Stimulated activated CD8-positive, alpha-beta memory T cell treated with anti-CD3 and anti-CD28 coated beads, Interleukin-12 subunit alpha, Interleukin-12 subunit beta, amount 100 ng/mL, for 24 hours (primary cell): ENCODE measurements around the gene PHKG2.
A peak's percentile ranks its signal among the peaks of the same experiment; 100 is the strongest.

ENCODE experiments used
- DNase-seq: peaks from one replicate; pipeline ENCODE4 v3.0.0-alpha.2; 2020; ENCODE audit errors: extremely low read depth

Gene PHKG2

DNA sequence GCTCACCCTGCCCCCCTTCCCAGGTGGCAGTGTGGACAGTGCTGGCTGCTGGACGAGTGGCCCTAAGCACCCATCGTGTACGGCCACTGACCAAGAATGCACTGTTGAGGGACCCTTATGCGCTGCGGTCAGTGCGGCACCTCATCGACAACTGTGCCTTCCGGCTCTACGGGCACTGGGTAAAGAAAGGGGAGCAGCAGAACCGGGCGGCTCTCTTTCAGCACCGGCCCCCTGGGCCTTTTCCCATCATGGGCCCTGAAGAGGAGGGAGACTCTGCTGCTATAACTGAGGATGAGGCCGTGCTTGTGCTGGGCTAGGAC lies 8.5 kb downstream of the PHKG2 start:
- DNase-seq = no peak

- DNase-seq = no peak
These were observed 9.1 kb downstream of the PHKG2 start for GRCh38 chr16:30757316-30757715.

DNA sequence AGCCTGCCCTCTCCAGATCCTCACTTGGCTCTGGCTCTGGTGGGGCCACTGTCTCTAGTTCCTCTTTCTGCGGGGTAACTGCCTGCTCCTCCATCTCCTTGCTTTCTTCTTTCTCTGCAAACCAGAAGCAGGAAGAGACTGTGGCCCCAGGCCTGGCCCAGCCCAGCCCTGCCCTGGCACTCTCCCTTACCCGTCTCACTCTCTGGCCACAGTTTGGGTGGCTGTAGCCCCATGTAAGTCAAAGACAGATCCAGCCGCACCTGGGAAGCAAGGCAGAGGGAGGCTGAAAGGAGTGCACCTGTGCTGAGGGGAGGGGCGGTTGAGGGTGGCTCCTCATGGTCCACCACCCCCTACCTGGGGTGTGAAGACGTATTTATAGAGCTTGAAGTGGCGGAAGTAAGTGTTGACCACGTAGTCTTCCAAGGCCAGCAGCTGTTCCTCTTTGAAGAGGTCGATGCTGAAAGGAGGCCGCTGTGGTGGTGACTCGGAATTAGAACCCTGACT lies 10.8 kb downstream of the PHKG2 start:
- no peak for DNase-seq

DNA sequence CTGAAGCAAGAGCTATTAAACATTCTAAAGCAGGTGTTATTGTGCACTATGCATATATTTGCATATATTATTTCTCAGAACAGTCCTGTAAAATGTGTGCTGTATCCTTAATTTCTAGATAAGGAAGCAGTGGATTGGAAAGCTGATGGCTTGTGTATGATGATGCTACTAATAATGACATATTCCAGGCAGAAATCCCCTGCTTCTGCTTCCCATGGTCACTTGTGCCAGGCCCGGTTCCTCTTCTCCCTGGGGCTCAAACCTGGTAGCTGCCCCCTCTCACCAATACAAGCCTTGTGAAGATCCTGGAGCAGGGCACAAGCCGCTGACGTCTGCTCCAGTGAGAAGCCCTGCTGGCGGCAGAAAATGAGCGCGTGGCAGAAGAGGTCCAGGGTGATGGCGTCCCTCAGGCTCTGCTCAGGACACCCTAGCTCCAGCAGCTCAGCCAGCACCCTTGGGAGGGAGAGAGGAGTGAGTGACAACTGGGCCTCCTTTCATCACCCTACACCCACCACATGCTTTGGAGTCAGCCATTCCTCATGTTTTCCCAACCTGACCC lies 11.9 kb downstream of the PHKG2 start:
- DNase-seq = no peak

GRCh38 chr16:30760577-30761426 lies 12.6 kb downstream of the PHKG2 start:
- DNase-seq = no peak

DNA sequence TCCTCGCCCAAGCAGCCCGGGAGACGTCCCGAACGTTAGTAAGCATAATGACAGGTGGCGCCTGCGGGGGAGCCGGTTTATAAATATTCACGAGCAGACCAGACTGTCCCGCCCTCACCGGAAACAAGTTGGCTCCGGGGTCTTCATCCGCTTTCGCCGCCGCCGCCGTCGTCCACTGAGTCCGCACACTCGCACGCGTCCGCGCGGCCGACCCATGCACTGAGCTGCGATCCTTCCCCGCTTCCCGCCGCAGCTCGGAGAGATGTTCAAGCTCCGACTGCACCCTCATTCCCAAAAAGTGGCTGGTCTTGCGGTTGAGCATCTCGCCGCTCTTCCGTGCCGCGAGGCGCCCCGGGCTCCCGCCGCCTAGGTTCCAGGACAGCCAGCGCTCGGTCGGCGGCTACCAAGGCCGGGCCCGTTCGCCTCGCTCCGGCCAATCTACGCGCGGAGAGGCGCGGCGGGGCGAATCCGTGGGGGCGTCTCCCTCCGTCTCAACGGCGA lies 13.3 kb downstream of the PHKG2 start:
- DNase-seq = no peak

GRCh38 chr16:30761928-30762902 lies 14.0 kb downstream of the PHKG2 start, which contains the start of the genes CFAP119 and RNF40:
Gene CFAP119 (minus strand): TSS chr16:30762062. CDS start chr16:30761748, 314 bp downstream.
Gene RNF40 (plus strand): TSS chr16:30762322. CDS start chr16:30762546, 224 bp downstream.
- peak; percentile 78 for DNase-seq

GRCh38 chr16:30762991-30763725 lies 14.9 kb downstream of the PHKG2 start:
- DNase-seq = no peak

DNA sequence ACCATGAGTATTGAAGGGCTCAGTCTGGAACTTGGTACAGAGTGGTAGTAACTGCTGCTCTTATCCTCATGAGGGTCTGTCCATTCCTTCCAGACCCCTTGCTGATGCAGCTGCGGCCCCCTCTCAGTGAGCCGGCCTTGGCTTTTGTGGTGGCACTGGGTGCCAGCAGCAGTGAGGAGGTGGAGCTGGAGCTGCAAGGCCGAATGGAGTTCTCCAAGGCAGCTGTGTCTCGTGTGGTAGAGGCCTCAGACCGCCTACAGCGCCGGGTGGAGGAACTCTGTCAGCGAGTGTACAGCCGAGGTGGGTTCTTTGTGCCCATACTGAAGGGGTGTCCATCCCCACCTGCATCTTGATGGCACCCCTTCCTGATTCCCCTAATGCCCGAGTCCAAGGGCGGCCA lies 15.9 kb downstream of the PHKG2 start:
- DNase-seq = no peak

DNA sequence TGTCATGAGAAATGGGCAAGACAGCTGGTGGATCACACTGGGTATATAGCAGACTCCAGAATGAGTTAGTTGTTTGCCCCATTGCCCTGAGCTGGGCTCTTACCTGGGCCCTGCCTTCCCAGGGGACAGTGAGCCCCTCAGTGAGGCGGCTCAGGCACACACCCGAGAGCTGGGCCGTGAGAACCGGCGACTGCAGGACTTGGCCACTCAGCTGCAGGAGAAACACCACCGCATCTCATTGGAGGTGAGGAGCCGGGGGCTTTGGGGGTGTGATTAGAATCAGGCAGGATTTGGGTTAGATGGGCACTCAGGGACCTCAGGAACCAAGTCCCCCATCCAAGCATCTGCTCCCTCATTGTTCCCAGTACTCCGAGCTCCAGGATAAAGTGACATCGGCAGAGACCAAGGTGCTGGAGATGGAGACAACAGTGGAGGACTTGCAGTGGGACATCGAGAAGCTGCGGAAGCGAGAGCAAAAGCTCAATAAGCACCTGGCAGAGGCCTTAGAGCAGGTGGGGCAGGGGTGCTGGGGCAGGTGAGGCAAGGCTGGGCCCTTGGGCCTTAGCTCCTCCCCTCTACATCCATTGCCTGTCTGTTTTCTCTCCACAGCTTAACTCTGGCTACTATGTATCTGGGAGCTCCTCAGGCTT lies 16.7 kb downstream of the PHKG2 start:
- DNase-seq = no peak

- DNase-seq = no peak
These were observed 18.1 kb downstream of the PHKG2 start for GRCh38 chr16:30766206-30766932.

GRCh38 chr16:30766933-30767284 lies 18.7 kb downstream of the PHKG2 start:
- DNase-seq = no peak

GRCh38 chr16:30767767-30768465 lies 19.7 kb downstream of the PHKG2 start:
- DNase-seq = no peak

DNA sequence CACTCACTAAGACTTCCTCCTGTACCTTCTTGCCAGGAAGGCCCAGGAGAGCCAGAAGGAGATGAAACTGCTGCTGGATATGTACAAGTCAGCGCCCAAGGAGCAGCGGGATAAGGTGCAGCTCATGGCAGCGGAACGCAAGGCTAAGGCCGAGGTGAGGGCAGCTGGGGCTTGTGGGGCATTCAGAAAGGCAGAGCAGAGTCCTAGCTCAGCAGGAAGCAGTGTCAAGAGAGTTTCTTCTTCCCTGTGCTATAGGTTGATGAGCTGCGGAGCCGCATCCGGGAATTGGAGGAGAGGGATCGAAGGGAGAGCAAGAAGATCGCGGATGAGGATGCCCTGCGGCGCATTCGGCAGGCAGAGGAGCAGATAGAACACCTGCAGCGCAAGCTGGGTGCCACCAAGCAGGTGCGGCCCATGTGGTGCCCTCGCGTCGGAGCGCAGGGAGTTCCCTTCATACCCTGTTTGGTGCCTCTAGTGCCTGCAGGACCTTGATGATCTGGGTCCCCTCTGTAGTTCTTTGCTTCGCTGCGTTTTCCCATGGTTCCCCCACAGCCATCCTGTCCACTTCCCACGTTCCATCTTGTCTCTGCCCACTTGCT lies 20.5 kb downstream of the PHKG2 start:
- DNase-seq = no peak

DNA sequence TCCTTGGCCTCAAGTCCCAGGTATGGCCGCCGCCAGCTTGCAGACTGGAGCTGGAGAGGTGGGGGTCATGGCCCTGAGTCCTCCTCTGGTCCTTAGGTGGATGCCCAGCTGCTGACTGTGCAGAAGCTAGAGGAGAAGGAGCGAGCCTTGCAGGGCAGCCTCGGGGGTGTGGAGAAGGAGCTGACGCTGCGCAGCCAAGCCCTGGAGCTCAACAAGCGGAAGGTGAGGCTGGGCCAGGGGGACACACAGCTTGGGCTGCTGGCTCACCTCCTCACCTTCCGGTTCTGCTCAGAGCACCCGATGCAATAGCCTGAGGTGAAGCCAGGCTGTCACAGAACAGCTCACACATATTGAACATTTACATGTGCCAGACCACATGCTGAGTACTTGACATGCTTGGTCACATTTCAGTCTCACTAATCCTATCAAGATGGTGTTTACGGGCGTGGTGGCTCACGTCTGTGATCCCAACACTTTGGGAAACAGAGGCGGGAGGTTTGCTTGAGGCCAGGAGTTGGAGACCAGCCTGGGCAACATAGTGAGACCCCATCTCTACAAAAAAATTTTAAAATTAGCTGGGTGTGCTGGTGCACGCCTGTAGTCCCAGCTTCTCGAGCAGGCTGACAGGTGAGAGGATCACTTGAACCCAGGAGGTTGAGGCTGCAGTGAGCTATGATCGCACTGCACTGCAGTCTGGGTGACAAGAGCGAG lies 21.3 kb downstream of the PHKG2 start:
- DNase-seq = no peak

GRCh38 chr16:30771726-30772125 lies 23.5 kb downstream of the PHKG2 start:
- DNase-seq = no peak

DNA sequence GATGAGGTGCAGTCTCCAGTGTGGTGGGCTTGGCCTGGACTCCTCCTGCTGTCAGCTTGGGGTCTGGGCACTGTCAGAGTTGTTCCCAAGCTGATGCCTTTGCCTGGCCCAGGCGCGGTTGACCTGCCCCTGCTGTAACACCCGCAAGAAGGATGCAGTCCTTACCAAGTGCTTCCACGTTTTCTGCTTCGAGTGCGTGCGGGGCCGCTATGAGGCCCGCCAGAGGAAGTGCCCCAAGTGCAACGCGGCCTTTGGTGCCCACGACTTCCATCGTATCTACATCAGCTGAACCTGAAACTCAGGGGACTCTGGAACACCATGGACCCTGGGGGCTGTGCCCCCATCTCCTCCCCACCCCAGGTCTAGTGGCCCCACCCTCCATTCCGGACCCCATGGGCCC lies 25.6 kb downstream of the PHKG2 start:
- DNase-seq = no peak

DNA sequence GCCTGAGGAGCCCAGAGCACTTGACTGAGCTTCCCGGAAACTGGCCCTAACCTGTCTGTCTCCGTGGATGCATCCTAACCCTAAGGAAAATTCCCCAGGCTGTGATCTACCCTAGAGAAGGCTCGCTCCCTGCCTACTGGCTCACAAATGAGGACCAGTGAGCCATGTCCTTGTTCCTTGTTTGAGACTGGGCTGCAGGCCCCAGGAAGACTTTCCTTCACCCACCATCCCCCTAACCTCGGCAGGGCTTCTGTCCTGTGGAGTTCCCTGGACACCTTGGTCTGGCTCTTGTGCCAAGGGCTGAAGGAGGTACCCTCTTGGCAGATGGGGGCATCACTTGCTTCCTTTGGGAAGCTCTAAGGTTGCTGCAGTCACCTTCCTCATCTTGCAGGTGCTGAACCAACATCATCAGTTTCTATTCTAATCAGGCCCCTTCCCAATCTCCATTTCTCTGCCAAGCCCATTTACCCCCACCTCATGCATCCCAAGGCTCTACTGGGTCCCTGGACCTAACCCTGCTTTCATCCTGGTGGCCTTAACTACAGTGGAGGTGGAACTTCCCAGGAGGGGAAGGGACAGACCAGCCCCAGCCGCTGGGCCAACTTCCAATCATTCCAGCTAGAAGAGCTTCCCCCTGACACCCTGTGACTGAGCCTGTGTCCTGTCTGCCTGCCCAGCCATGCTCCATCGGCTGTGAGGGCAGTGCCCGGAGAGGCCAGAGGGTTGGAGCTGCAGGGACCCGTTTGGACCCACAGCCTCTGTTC lies 26.3 kb downstream of the PHKG2 start:
- DNase-seq = no peak
